ENCODE measurements around the gene ADGRB3.

ADGRB3 gene

DNA sequence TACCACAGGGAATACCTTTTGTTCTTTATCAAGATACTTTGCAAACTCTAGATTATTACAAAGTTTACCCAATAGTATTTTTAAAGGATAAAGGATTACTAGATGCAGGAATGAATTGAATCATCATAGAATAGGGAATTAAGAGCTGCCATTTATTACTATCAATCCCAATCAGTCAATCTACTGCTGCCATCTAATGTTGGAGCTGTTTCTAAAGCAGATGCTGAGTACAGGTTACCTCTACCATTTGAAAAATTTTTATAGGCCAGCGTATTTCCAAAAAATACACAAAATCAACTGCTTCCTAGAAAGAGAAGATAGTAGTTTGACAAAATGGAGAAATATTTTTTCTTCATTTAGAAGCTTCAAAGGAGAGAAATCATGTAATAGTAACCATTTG is 520.4 kb downstream of the ADGRB3 start:
- DNase-seq = no peak

DNA sequence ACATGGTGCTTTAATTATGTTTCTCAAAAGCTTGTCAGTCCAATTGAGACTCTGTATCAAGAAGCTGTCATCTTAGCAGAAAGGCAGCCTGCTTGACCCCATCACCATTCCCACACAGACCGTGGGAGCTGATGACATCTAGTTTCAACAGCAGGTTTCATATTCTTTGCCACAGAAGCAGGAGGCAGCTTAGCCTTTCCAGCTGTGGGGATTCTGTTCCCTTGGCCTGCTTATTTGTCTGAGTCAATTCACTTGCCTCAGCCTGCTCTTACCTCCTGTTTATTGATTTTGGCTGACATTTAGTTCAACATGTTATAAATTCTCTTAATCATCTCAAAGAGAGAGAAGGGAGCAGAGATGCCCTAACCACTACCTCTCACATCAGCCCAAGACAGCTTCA is 527.7 kb downstream of the ADGRB3 start:
- DNase-seq = no peak

DNA sequence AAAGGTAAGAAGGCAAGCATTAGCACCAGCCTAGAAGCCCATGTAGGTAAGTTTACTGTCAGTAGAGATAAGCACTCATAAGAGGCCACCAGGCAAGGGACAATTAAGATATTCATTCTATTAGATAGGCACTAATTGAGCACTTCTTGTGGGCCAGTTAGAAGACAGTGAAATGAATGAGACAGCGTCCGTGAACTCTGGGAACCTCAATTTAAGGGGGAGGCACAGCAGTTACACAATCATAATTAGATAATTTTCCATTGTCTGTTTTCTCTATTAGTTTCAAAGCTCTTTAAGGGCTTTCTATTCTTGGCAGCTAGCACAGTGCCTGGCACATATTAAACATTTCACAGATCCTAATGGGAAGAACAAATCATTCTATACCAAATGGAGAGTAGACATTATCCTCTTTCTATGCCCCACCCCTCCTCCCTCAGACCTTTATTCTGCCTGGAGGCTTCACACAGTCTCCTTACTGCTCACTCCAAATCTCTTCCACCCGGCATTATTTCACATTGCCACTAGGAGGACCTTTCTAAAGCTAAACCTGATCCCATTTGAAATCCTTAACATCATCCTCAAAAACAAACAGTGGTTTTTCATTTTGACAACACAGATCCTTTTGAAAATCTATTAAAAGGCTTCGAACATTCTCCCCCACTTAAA is 529.6 kb downstream of the ADGRB3 start:
- no peak for DNase-seq

DNA sequence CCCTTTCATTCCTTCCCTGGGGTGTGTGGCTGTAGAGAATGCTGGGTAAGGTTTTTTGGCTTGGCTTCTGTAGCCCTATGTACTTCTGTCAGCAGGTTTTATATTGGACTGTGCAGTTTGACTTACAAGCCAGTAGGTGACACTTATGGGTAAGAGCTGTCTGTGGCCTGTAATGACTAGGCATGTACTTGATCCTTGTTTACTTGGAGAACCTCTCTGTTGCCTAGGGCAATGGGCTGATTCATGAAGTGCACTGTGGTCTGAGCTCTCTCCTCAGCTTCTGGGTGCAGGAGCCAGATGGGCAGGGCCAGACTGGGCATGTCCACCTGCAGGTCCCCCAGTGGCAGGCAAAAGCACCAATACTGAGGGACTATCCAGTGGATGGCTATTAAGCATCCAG is 544.6 kb downstream of the ADGRB3 start:
- DNase-seq = no peak

DNA sequence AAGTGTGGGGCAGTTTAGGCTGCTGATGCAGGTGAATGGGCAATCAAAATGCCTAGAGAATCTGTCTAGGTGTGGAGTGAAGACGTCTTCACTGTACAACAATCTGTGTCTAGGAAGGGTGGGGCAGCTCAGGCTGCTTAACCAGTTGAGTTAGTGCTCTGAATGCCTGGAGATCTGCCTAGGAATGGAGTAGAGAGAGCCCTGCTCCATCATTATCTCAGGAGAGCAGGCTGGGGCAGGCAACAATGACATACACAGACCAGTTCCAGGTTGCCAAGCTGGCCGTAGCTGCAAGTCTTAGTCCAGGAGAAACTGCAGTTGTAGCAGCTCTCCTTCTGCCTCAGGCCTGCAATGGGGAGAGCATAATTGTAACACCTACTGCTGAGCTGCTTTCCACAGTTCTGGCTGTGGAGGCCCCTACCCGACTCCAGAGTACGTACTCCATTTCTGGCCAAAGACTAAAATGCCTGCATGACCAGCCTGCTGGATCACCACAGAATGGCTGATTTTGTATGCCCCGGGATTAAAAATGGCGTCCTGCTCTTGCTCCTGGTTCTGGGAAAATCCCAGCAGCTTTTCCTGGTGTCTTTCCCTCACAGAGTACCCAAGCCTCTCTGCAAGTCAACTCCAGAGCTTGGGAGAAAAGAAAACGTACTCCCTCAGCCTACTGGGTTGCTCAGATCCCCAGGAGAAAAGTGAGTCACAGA is 545.4 kb downstream of the ADGRB3 start:
- DNase-seq = no peak

DNA sequence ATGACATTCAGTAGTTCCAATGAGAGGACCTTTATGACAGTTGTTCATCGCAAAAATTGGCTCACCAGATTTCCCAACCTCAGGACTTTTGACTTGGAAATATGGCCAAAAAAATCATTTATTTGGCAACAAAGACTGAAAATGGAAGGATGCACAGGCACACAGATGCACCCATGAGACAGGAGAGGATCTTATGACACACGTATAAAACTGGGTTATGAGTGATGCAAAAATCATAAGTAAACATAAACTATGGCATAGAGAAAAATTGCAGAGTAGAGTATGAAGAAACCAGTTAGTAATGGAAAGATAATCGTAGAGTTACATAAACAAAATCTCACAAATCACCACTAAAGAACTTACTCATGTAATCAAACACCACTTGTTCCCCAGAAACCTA is 546.9 kb downstream of the ADGRB3 start:
- DNase-seq = no peak

DNA sequence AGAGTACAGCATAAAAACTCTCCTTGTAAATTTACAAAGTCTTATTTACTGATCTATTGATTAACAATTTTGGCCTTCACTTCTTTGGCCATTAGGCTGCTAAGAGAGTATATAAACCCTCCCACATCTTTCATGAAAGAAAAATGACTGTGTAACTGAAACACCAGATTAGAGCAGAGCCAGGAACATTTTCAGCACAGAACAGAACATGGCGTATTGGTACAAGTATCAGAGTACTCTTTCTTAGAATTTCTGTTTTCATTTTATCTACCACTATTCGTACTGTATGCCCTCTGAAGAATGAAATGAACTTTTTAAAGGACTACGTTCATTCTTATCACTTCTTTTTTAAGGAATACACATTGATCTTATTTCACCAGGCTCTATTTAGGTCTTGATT is 550.2 kb downstream of the ADGRB3 start:
- DNase-seq = no peak

DNA sequence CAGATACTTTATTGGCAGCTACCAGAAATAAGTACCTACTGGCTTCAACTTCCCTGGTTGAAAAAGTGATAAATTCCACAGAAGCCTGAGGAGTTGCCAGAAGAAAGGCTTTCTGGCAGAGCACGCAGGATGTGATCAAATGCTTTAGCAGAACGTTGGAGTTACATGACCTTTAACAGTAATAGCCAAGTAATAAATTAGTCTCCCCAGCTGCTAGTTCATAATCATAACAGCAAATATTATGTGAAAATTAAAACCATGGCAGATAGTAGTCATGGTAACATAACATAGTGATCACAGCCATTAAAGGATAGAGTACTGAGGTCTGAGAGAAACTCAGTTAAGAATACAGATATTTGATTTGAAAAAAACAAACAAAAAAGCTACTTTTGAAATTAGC is 567.7 kb downstream of the ADGRB3 start:
- no peak for DNase-seq

DNA sequence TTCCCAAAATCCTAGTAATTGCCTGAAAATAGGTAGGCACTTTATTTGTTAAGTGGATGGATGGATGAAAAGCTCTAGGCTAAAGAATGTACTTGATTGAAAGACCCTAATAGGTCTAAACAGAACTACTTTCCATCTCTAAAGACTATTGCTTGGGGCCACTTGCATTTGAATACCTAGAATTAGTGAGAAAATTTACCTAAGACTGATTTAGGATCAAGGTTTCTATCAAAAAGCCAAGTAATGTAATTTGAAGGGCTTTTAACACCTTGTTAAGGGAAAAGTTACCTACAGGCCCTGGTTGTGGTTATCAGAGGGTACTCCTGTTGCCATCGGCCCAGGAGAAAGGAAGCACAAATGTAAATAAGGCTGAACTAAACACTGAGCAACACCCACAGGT is 581.0 kb downstream of the ADGRB3 start:
- no peak for DNase-seq

DNA sequence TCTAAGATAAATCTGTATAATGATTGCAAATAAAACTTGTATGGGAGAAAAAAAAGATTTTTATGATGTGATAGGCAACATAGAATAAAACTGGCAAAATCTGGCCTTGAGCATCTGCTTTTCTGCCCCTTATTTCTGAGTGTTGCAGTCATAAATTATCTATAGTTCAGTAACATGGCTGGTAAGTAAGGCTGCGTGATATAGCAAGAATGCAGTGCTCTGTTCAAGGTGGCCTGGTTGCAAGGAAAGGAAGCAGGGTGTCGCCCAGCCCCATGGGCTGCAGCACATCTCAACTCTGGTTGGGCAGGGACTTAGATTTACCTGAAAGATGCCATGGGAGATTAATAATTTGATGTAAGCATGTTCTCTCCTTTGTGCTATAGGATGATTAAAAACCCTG is 582.3 kb downstream of the ADGRB3 start:
- no peak for DNase-seq

DNA sequence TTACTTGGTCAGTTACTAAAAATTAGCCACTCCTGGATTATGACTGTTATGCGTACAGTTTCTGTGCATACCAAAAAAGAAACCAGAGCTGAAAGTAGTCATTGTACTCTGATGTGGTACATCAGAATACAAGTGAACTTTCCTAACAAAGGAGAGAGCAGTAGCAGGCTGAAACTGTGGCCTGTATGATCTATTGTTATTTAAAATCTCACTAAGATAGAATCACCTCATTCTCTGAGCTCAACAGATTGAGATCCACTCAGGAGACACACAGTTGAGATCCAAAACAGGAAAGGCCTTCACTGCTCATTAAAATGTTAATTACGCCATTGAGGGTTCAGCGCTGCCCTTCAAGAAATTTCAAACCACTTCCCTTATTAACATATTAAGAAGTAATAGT is 585.3 kb downstream of the ADGRB3 start:
- DNase-seq = no peak

DNA sequence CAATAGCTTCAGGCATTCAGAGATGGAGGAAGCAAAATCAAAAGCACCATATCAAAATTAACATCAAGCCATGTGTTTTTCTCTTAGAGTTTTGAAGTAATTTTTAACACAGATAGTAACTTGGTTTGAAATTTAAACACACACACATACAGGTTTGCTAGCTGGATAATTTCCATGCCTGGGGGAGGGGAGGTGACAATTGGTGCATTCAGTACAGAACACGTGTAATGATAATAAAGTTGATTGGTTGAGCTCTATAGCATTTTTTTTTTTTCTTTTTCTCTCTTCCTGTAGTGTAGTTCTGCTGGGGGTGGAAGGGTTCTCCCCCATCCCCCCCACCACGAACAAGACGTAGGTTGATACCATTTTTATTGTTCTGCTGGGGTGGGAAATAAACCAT is 596.9 kb downstream of the ADGRB3 start:
- DNase-seq = no peak

DNA sequence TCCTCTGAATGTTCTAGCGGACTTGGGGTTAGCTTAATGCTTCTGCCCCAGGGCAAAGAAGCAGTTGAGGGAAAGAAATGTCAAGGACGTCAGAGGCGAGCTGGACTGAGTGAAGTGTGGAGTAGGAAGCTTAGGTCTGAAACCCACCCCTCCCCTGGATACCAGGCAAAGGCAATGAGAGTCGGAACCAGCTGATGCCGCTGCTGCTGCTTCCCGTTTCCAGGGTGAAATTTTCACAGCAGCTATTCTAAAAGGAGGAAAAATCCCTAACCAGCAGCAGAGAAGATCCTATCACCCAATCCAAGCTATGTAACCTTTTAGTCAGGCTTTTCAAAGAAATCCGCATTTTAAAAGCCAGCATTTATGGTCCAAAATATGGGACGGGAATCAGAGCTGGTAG is 597.4 kb downstream of the ADGRB3 start:
- DNase-seq = no peak

DNA sequence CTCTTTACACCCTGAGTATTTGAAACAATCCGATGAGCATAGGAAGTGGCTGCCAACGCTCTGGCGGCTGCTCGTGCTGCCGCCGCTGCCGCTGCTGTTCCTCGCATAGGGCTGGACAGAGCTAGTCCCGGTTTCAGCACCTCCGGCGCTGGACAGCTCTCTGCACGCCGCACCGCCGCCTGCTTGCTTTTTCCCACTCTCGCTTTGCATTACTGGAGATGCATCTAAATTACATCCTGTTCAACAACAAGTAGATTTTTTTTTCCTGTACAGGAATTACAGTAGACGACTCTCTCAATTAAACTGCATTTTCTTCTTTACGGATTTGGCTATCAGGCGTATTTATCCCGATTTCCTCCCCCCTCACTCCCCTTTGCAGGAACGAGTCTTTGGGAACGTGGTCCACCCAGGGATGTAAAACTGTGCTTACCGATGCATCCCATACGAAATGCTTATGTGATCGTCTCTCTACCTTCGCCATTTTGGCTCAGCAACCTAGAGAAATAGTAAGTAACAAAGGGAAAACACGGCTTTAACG is 597.9 kb downstream of the ADGRB3 start:
- DNase-seq = peak; percentile 1

DNA sequence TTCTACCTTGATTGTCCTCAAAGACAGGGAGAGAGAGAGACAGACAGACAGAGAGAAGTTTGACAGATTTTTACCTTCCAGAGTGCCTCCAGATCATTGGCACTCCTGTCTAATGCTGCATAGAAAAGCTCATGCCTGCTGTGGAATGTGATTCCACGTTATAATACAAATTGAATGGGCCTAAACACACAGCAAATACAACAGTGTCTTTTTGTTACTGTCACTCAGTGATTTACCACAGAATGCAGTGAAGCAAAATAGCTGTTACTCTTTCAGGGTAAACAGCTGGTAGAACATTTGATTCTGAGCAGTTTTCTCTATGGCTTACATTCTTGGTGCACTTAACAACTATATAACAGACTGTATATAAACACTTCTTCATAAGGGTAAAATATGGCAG is 603.0 kb downstream of the ADGRB3 start:
- no peak for DNase-seq

DNA sequence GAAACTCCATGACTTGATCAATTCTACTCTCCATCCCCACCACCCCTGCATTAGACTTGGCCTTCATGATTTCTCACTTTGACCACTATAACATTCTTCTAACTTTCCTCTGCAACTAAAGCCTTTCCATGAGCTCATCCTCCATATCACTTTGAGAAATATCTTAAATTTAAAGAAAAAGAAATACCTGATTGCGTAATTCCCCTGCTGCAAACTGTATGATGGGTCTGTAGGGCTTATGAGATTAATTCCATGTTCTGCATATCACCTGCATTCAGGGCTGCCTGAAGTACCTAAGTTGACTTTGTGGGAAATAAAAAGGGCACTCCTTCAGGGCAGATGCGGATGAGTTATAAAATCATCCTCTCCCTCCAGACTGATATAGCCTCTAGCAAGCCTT is 611.9 kb downstream of the ADGRB3 start:
- no peak for DNase-seq

DNA sequence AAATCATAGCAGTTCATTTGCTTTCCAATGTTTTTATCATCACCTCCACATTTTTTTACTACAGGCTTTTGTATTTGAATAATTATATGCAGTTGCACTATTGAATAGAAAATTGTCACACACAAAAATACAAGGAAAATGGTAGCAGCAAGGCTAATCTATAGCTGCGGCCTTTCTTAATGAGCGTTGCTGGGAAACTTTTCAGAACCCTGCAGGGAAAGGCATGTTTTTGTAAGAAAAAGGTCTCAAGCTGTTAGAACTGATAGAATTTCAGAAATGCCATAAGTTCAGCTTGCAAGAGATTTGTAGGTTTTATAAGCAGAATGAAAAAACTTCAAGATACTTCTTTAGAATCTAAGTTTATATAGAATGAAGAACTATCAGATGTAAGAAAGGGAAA is 625.9 kb downstream of the ADGRB3 start:
- no peak for DNase-seq

DNA sequence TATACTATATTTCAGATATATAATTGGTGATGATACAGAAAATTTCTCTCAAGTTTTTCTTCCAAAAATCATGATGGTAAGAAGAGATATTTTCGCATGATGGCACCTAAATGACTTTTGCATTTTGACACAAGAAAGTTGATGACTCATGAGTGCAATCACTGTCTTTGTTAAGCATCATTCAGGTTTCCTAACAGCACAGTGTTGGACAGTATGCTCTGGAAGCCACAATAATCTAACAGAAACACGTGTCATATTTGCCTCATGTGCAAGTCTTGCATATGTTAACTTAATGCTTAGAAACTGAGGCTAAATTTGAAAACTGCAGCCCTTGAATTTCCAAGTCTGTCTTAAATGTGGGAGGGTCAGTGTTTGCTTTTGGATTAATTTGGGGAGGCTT is 628.2 kb downstream of the ADGRB3 start:
- no peak for DNase-seq

DNA sequence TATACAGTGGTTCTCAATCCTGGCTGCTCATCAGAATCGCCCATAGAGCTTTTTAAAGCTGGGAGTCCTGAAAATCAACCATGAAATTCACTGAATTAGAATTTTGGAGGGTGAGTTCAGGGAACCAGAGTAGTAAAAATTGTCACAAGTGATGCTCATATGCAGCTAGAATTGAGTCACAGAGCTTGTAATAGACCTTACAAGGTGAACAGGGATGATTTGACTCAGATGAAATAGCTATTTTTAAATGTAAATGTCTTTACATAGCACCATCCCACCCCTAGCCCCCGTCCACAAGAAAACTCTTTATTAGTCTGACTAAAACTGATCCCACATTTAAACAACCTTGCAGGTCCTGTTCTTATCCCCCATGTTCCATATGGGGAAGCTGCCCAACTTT is 630.0 kb downstream of the ADGRB3 start:
- DNase-seq = no peak

DNA sequence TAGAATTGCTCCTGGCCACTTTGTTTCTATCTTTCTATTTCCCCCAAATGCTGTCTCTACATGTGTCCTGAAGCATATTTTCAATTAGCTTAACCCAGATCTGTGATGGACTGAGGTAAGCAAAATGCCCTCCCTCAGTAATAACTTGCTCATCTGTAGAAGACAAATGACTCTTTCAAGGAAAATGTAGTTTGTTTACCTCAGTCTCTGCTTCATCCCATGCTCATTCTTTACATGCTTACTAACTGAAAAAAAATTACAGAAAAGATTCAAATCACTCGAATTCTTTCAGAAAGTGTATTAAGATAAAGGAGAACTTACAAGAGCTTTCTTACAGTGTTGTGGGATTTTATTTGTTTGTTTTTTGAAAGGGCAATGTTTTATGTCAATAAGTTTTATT is 630.6 kb downstream of the ADGRB3 start:
- no peak for DNase-seq

DNA sequence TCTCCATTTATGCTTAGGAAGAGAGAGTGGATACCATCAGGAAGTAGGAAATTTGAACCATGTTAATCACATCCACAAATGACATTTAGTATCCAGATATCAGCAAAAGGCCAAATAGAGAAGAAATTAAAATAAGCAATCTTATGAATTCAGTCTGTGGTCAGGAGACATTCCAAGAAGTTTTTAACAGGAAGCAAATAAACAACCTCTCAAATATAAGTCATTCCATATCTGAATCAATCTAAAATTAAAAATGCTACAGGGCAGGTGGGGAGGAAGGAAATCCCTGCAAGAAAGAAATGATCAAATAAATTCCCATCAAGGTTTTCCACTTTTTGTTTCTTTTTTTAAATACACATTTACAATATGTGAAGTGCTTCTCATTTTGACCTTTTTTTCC is 641.1 kb downstream of the ADGRB3 start:
- DNase-seq = no peak

DNA sequence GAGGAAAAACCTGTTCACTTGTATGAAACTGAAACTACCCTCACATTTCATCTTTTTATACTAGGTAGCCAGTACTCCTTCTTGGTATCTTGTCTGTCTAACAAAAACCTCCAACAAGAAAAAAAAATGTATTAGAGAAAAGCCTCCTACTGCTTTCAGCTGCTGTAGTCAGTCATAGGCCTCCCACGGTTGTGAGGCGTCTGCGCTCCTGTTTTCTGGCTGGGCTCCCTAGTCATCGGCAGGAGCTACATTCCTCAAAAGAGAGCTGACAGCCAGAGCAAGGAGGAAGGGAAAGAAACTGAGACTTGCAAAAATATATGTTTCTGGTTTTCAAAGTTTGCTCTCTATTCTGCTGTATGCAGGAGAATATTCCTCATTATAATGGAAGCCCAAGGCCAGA is 644.7 kb downstream of the ADGRB3 start:
- DNase-seq = no peak

DNA sequence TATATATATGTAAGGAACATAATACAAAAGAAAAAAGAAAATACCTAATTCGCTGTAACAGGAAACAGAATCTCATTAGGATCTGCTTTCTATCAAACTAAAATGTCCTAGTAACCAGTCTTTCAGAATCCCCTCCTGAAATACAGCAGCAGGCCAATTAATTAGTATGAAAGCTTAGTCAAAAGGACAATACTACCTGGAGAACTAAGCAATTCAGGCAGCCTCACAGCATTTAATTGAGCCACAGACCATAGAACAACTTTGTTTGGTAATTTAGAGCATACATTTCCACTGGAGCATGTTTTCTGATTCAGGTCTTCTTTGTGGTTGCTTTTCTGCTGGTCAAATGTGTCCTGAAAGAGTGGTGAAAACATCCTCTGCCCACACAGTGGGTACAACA is 645.8 kb downstream of the ADGRB3 start:
- DNase-seq = no peak

DNA sequence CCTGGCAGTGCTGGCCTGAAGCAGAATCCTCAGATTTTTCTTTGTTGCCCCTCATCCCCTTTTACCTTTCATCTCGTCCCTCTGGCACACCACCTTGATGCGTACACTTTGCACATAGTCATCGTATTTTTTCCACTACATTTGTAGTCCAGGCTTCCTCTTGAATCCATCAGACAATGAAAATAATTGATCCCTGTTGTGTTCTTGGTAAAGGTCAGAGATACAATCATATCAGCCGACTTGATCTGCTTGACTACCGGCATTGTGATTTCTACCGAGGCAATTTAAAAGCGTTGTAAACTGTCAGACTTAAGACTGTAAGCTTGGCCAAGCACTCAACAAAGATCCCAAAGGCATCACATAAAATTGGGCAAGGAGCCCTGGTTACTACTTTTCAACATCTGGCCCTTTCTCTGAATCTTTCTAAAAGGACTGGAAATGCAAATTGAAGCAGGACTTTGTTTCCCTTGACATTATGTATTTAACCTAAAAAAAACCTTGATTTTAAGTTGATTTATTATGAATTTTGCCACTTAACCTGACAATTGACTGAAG is 649.2 kb downstream of the ADGRB3 start:
- DNase-seq = no peak

DNA sequence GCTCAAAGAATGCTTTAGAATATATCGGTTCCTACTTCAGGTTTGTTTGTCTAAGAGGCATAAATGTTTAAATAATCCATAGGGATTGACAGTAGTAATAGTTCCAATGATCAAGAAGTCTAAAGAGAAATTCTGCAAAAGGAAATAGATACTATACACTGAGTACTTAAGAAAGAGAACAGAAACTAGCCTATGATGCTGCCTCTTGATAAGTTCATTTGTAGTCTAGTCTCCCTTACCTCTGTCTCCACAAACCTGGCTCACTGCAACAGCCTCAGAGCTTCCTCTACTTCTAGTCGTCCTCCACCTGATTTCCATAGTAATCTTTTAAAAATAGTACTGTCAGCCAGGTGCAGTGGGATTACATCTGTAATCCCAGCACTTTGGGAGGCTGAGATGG is 650.0 kb downstream of the ADGRB3 start:
- no peak for DNase-seq

Data from CD4-positive, alpha-beta T cell treated with Interferon gamma for 1 hour (primary cell).